GM12878 (cell line): ENCODE data around the gene HAPSTR1. TPM values are rescaled to one million over a fixed set of nuclear protein-coding genes. Genes with fewer than 3 reads are reported as not detected.
A peak's percentile ranks its signal among the peaks of the same experiment; 100 is the strongest.

Source experiments
- ATAC-seq: fragments of 200-7000 bp; cut with Tn5 transposase; 3 replicates; pipeline ENCODE4 v1.9.1; 2020; ENCODE audit warnings: mild to moderate bottlenecking, moderate library complexity
- BruUV-seq: library from RNA; stranded (reverse); fragments of 400-500 nt; replicated peaks from 2 replicates; lab custom pipeline; 2021; lab: Mats Ljungman, UMichigan
- CTCF ChIA-PET: fragments of 300-600 bp; sonication (Branson Sonifier 250); formaldehyde crosslinking; extraction: SDS; loops from one replicate; lab custom pipeline; 2021; ENCODE audit warnings: inconsistent platforms; lab: Yijun Ruan, JAX
- POLR2A ChIA-PET: fragments of 350-600 bp; formaldehyde crosslinking; extraction: SDS; loops from one replicate; lab custom pipeline; 2021; ENCODE audit warnings: inconsistent platforms; lab: Charles Lee
- RAD21 ChIA-PET: fragments of 300-600 bp; sonication (Branson Sonifier 250); formaldehyde crosslinking; loops from one replicate; lab custom pipeline; 2023; ENCODE audit warnings: antibody characterized with exemption; ENCODE audit not compliant: unreplicated experiment; lab: Charles Lee
- SMC1A ChIA-PET: fragments of 300-600 bp; sonication (Branson Sonifier 250); formaldehyde crosslinking; loops from one replicate; lab custom pipeline; 2023; ENCODE audit not compliant: unreplicated experiment, uncharacterized antibody; lab: Charles Lee
- DNase-seq: peaks from one replicate; pipeline ENCODE4 v3.0.0-alpha.2; 2011; ENCODE audit warnings: low read depth, low spot score
- FAIRE-seq: peaks from 3 replicates; lab custom pipeline; 2011; peaks lifted over from hg19 to GRCh38; lab: Jason Lieb, UNC
- H2AFZ ChIP-seq: 2 replicates; pipeline ENCODE4 v1.6.0; 2011; ENCODE audit warnings: low read depth, low read length, control low read depth; ENCODE audit not compliant: control insufficient read depth
- H3K27ac ChIP-seq: 2 replicates; pipeline ENCODE4 v1.5.1; 2011; ENCODE audit warnings: control low read depth; ENCODE audit not compliant: control insufficient read depth, insufficient read depth
- H3K27me3 ChIP-seq, 2 experiments: replicated peaks in 1 of 2; 2 replicates each; pipeline versions ENCODE4 v1.6.0 to v1.6.1; 2011; ENCODE audit warnings: low read length in 1 of 2; ENCODE audit not compliant: control insufficient read depth in 2 of 2, insufficient read depth in 2 of 2
- H3K36me3 ChIP-seq, 2 experiments: 2 replicates each; pipeline ENCODE4 v1.5.1; 2011; ENCODE audit warnings: low read length in 1 of 2; ENCODE audit not compliant: control insufficient read depth in 2 of 2, insufficient read depth in 2 of 2
- H3K4me1 ChIP-seq: 2 replicates; pipeline ENCODE4 v1.6.1; 2011; ENCODE audit warnings: mild to moderate bottlenecking, low read length, moderate library complexity, mixed read lengths; ENCODE audit not compliant: control insufficient read depth, insufficient read depth
- H3K4me2 ChIP-seq: 2 replicates; pipeline ENCODE4 v1.6.0; 2011; ENCODE audit warnings: control low read depth; ENCODE audit not compliant: control insufficient read depth, insufficient read depth
- H3K4me3 ChIP-seq: fragments of 200-600 bp; sonication (generic); 2 replicates; pipeline ENCODE4 v1.5.1; 2016
- H3K79me2 ChIP-seq: 2 replicates; pipeline ENCODE4 v1.6.0; 2011; ENCODE audit warnings: low read length; ENCODE audit not compliant: control insufficient read depth, insufficient read depth
- H3K9ac ChIP-seq: 2 replicates; pipeline ENCODE4 v1.8.0; 2011; ENCODE audit warnings: low read length, control low read depth, mixed read lengths; ENCODE audit not compliant: control insufficient read depth, insufficient read depth
- H3K9me3 ChIP-seq: replicated peaks from 3 replicates; pipeline ENCODE4 v1.5.1; 2011; ENCODE audit warnings: mild to moderate bottlenecking, low read length; ENCODE audit not compliant: control insufficient read depth, insufficient read depth
- H4K20me1 ChIP-seq: 2 replicates; pipeline ENCODE4 v1.6.0; 2011; ENCODE audit not compliant: control insufficient read depth, insufficient read depth
- CHD2 ChIP-seq: IDR thresholded peaks from 2 replicates; pipeline ENCODE4 v1.6.1; 2011; ENCODE audit warnings: low read depth, low read length, improper control_type of control experiment, borderline replicate concordance
- DPF2 ChIP-seq: fragments of 450-650 bp; IDR thresholded peaks from 2 replicates; pipeline ENCODE4 v1.6.1; 2017; ENCODE audit warnings: mild to moderate bottlenecking
- E4F1 ChIP-seq: fragments of 450-650 bp; IDR thresholded peaks from 2 replicates; pipeline ENCODE4 v1.6.1; 2018; ENCODE audit warnings: borderline replicate concordance, mild to moderate bottlenecking; ENCODE audit not compliant: partially characterized antibody
- IKZF1 ChIP-seq: fragments of 450-650 bp; conservative IDR thresholded peaks from 2 replicates; pipeline ENCODE4 v1.6.1; 2017; ENCODE audit warnings: antibody characterized with exemption, mild to moderate bottlenecking
- KAT2A ChIP-seq: conservative IDR thresholded peaks from 2 replicates; pipeline ENCODE4 v1.6.1; 2011; ENCODE audit warnings: low read depth, low read length; ENCODE audit not compliant: control insufficient read depth
- KDM1A ChIP-seq: fragments of 200-600 bp; sonication (generic); IDR thresholded peaks from 2 replicates; pipeline ENCODE4 v1.6.1; 2016; ENCODE audit warnings: borderline replicate concordance
- LARP7 ChIP-seq: fragments of 450-650 bp; IDR thresholded peaks from 2 replicates; pipeline ENCODE4 v1.6.1; 2017; ENCODE audit warnings: mild to moderate bottlenecking
- MEF2B ChIP-seq: fragments of 450-650 bp; IDR thresholded peaks from 2 replicates; pipeline ENCODE4 v1.6.1; 2018; ENCODE audit warnings: mild to moderate bottlenecking, moderate library complexity; ENCODE audit not compliant: partially characterized antibody, poor library complexity, severe bottlenecking
- MLLT1 ChIP-seq: fragments of 450-650 bp; IDR thresholded peaks from 2 replicates; pipeline ENCODE4 v1.6.1; 2016; ENCODE audit warnings: mild to moderate bottlenecking
- NFYA ChIP-seq: IDR thresholded peaks from 2 replicates; pipeline ENCODE4 v1.6.1; 2011; ENCODE audit warnings: low read depth, mild to moderate bottlenecking, low read length, improper control_type of control experiment, borderline replicate concordance
- PRDM15 ChIP-seq: fragments of 450-650 bp; formaldehyde crosslinking; IDR thresholded peaks from 2 replicates; pipeline ENCODE4 v1.4.0; 2020; ENCODE audit warnings: mild to moderate bottlenecking, moderate library complexity
- SIX5 ChIP-seq: IDR thresholded peaks from 2 replicates; pipeline ENCODE4 v1.6.1; 2011; ENCODE audit warnings: mild to moderate bottlenecking, low read depth, low read length, moderate library complexity; ENCODE audit not compliant: severe bottlenecking
- SMC3 ChIP-seq: IDR thresholded peaks from 2 replicates; pipeline ENCODE4 v1.6.1; 2011; ENCODE audit warnings: low read length, improper control_type of control experiment, borderline replicate concordance
- SUPT20H ChIP-seq: IDR thresholded peaks from 2 replicates; pipeline ENCODE4 v1.6.1; 2011; ENCODE audit warnings: low read depth, mild to moderate bottlenecking, low read length, moderate library complexity, borderline replicate concordance; ENCODE audit not compliant: control insufficient read depth
- USF1 ChIP-seq: IDR thresholded peaks from 2 replicates; pipeline ENCODE4 v1.6.1; 2011; ENCODE audit warnings: borderline replicate concordance, low read depth, mild to moderate bottlenecking, moderate library complexity, mixed read lengths, low read length; ENCODE audit not compliant: insufficient read depth; ENCODE audit errors: extremely low read length
- WGBS: methylation state at CpG from one replicate; pipeline ENCODE4 v1.1.6; 2016; ENCODE audit warnings: low lambda C conversion rate; ENCODE audit not compliant: insufficient replicate concordance, insufficient coverage; ENCODE audit errors: missing lambda C conversion rate; 5-methylcytosine and 5-hydroxymethylcytosine counted together
- in situ Hi-C: fragments of 300-500 bp; cut with MboI; formaldehyde crosslinking; loops from 9 replicates; pipeline ENCODE4 v1.14.3; 2018; ENCODE audit warnings: mixed read lengths
- intact Hi-C: fragments of 100-400 bp; cut with micrococcal nuclease; formaldehyde crosslinking; loops from one replicate; pipeline ENCODE4 v1.14.2; 2022; ENCODE audit not compliant: unreplicated experiment
- polyA plus RNA-seq, 11 experiments: library from polyadenylated mRNA; depleted of rRNA in 4 of 11; unstranded in 6 of 11; stranded (reverse) in 5 of 11; fragments of >200 nt; fragmentation: Nextera tagmentation in 4 of 11; fragmentation: Illumina TruSeq in 1 of 11; extraction: Ambion mirVana in 4 of 11; extraction: Trizol in 1 of 11; gene quantifications; 1 replicate in 1 of 11; 2 replicates in 10 of 11; pipeline versions ENCODE4 v1.2.1 to v1.2.3, GENCODE V29; 2011 to 2016; ENCODE audit warnings: inconsistent platforms in 2 of 11, missing spikeins in 2 of 11, low read depth in 1 of 11
- total RNA-seq, 4 experiments: library from RNA; depleted of rRNA in 3 of 4; stranded (reverse); fragments of >200 nt in 3 of 4; fragmentation: Illumina TruSeq in 1 of 4; extraction: Trizol in 1 of 4; gene quantifications; 2 replicates each; pipeline versions ENCODE4 v1.2.1 to v1.2.3, GENCODE V29; 2013 to 2021

The HAPSTR1 gene
- total and polyA plus RNA-seq, 10 of the 15 experiments (the other 5 are each of a cell fraction or from before 2014, with no cell fraction given): 8.7 to 52.5 (median 23.1) TPM

- CTCF ChIA-PET: interaction anchor here (0.6 to 2.7 kb wide), 3 partner anchors 11 to 15 kb away, joined by 3 to 15 read pairs (median 3); no protein-coding TSS in a partner anchor
- intact Hi-C loops: no loop called here
- no peaks in the 10 kb centered on the region; the same call in 1 of the 2 replicates for H4K20me1 ChIP-seq
- H3K4me1 ChIP-seq: peaks cover 32% of the 10 kb centered on the region
- H3K36me3 ChIP-seq: peaks cover 10 to 20% of the 10 kb centered on the region in 2 experiments
- H3K27ac ChIP-seq: no peak overlapping the region
- H3K9me3 ChIP-seq: no peaks in the 10 kb centered on the region
- no peak overlapping the region for H2AFZ ChIP-seq
- H3K79me2 ChIP-seq: no peaks in the 10 kb centered on the region; the same call in 1 of the 2 replicates
- RAD21 ChIA-PET: no interaction called here
- no peak overlapping the region for H3K4me3 ChIP-seq
- POLR2A ChIA-PET: no interaction called here
- BruUV-seq: no TSS peak
- no peak overlapping the region; the same call in 1 of the 2 replicates for H3K9ac ChIP-seq
- ATAC-seq (peak; percentile 54), DNase-seq (no peak), FAIRE-seq (no peak)
- no peak overlapping the region for H3K4me2 ChIP-seq
- in situ Hi-C loops: no loop called here
- no peaks in the 10 kb centered on the region for H3K27me3 ChIP-seq
- SMC1A ChIA-PET: interaction anchor here (5.0 kb wide), 1 partner anchor 25 kb away, joined by 44 read pairs; no protein-coding TSS in a partner anchor
- WGBS: 27% methylated on average over 5 of the region's 5 CpGs
- TF ChIP-seq SUPT20H (no peak), LARP7 (peak; percentile 62; the same call in 1 of the 2 replicates), USF1 (no peak), SMC3 (no peak), IKZF1 (peak; percentile 58), SIX5 (no peak), CHD2 (no peak), MEF2B (peak; percentile 75), DPF2 (peak; percentile 54; the same call in 1 of the 2 replicates), NFYA (no peak), E4F1 (no peak), KAT2A (no peak), MLLT1 (no peak), KDM1A (no peak), PRDM15 (CRISPR knock-in tag) (no peak)
Observed at GRCh38 chr16:9123871-9124270, 32.4 kb downstream of the HAPSTR1 start.
